Osteoblast (primary cell): ENCODE results near the gene MSH5. TPM values are rescaled to one million over a fixed set of nuclear protein-coding genes. Genes with fewer than 3 reads are reported as not detected.

Source experiments
- DNase-seq: peaks from one replicate; pipeline ENCODE4 v3.0.0; 2011; ENCODE audit warnings: low spot score, mixed read lengths; ENCODE audit not compliant: insufficient read length; ENCODE audit errors: missing footprints
- H2AFZ ChIP-seq: 2 replicates; pipeline ENCODE4 v1.6.0; 2011; ENCODE audit warnings: mild to moderate bottlenecking, low read length
- H3K27ac ChIP-seq: 2 replicates; pipeline ENCODE4 v1.5.1; 2011; ENCODE audit warnings: mild to moderate bottlenecking, low read depth, low read length, moderate library complexity
- H3K27me3 ChIP-seq: 2 replicates; pipeline ENCODE4 v1.6.0; 2012; ENCODE audit warnings: mild to moderate bottlenecking, control low read depth, inconsistent platforms, low read length, moderate library complexity; ENCODE audit not compliant: insufficient read depth
- H3K36me3 ChIP-seq: 2 replicates; pipeline ENCODE4 v1.5.1; 2011; ENCODE audit warnings: mild to moderate bottlenecking, low read length, control low read depth, moderate library complexity; ENCODE audit not compliant: insufficient read depth
- H3K4me1 ChIP-seq: 2 replicates; pipeline ENCODE4 v1.5.1; 2011; ENCODE audit warnings: mild to moderate bottlenecking, low read length, control low read depth, moderate library complexity; ENCODE audit not compliant: insufficient read depth
- H3K4me2 ChIP-seq: 2 replicates; pipeline ENCODE4 v1.6.0; 2011; ENCODE audit warnings: mild to moderate bottlenecking, low read length; ENCODE audit not compliant: insufficient read depth
- H3K4me3 ChIP-seq: fragments of 200-600 bp; sonication (generic); 3 replicates; pipeline ENCODE4 v1.5.1; 2012; ENCODE audit warnings: mild to moderate bottlenecking, low read length, inconsistent platforms; ENCODE audit not compliant: insufficient read depth
- H3K79me2 ChIP-seq: 2 replicates; pipeline ENCODE4 v1.6.0; 2012; ENCODE audit warnings: mild to moderate bottlenecking, low read length, control low read depth, inconsistent platforms; ENCODE audit not compliant: insufficient read depth
- H3K9me3 ChIP-seq: 2 replicates; pipeline ENCODE4 v1.5.1; 2011; ENCODE audit warnings: low read depth, low read length, control low read depth
- H4K20me1 ChIP-seq: 2 replicates; pipeline ENCODE4 v1.6.0; 2012; ENCODE audit warnings: mild to moderate bottlenecking, low read length, control low read depth; ENCODE audit not compliant: insufficient read depth
- total RNA-seq: library from RNA; depleted of rRNA; stranded (reverse); fragments of >200 nt; gene quantifications from 2 replicates; pipeline ENCODE4 v1.2.3, GENCODE V29; 2012
- TF ChIP-seq, protein P1 (sequence below): IDR thresholded peaks from 2 replicates; pipeline ENCODE4 v1.5.1; 2011; ENCODE audit warnings: mild to moderate bottlenecking, low read depth, low read length, moderate library complexity; ENCODE audit errors: extremely low read depth

The MSH5 gene
- total RNA-seq, 1 donor = 13.0 TPM

GRCh38 chr6:31771992-31772358 is 32.2 kb downstream of the MSH5 start:
- Histone ChIP-seq H3K4me2 (no peak overlapping the region), H3K27me3 (no peaks in the 10 kb centered on the region), H3K4me3 (no peak overlapping the region), H3K27ac (no peak overlapping the region), H3K36me3 (no peaks in the 10 kb centered on the region), H3K79me2 (no peaks in the 10 kb centered on the region), H3K4me1 (peaks cover 4% of the 10 kb centered on the region), H2AFZ (no peak overlapping the region), H4K20me1 (no peaks in the 10 kb centered on the region), H3K9me3 (no peaks in the 10 kb centered on the region)
- TF ChIP-seq, protein P1, sequence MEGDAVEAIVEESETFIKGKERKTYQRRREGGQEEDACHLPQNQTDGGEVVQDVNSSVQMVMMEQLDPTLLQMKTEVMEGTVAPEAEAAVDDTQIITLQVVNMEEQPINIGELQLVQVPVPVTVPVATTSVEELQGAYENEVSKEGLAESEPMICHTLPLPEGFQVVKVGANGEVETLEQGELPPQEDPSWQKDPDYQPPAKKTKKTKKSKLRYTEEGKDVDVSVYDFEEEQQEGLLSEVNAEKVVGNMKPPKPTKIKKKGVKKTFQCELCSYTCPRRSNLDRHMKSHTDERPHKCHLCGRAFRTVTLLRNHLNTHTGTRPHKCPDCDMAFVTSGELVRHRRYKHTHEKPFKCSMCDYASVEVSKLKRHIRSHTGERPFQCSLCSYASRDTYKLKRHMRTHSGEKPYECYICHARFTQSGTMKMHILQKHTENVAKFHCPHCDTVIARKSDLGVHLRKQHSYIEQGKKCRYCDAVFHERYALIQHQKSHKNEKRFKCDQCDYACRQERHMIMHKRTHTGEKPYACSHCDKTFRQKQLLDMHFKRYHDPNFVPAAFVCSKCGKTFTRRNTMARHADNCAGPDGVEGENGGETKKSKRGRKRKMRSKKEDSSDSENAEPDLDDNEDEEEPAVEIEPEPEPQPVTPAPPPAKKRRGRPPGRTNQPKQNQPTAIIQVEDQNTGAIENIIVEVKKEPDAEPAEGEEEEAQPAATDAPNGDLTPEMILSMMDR = no peak
- peak; percentile 65 for DNase-seq

GRCh38 chr6:31775184-31775583 is 35.4 kb downstream of the MSH5 start:
- Histone ChIP-seq H2AFZ (no peak overlapping the region), H3K36me3 (peaks cover 14% of the 10 kb centered on the region), H3K27ac (no peak overlapping the region), H3K27me3 (no peaks in the 10 kb centered on the region), H3K79me2 (no peaks in the 10 kb centered on the region), H3K4me3 (no peak overlapping the region), H3K4me2 (no peak overlapping the region), H4K20me1 (no peaks in the 10 kb centered on the region), H3K9me3 (no peaks in the 10 kb centered on the region), H3K4me1 (peaks cover 12% of the 10 kb centered on the region)
- TF ChIP-seq, protein P1 = no peak
- DNase-seq = peak; percentile 74

GRCh38 chr6:31775633-31776484 is 36.1 kb downstream of the MSH5 start:
- peak; percentile 64 for DNase-seq
- H3K4me2 ChIP-seq = no peak overlapping the region
- no peaks in the 10 kb centered on the region for H4K20me1 ChIP-seq
- H3K4me3 ChIP-seq = no peak overlapping the region
- no peaks in the 10 kb centered on the region for H3K79me2 ChIP-seq
- no peaks in the 10 kb centered on the region for H3K27me3 ChIP-seq
- H3K36me3 ChIP-seq = peaks cover 17% of the 10 kb centered on the region
- H3K27ac ChIP-seq = no peak overlapping the region
- peaks cover 12% of the 10 kb centered on the region for H3K4me1 ChIP-seq
- H3K9me3 ChIP-seq = no peaks in the 10 kb centered on the region
- H2AFZ ChIP-seq = no peak overlapping the region
- TF ChIP-seq, protein P1 = no peak

GRCh38 chr6:31776485-31776988 is 36.7 kb downstream of the MSH5 start:
- Histone ChIP-seq H3K4me1 (peaks cover 12% of the 10 kb centered on the region), H3K27me3 (no peaks in the 10 kb centered on the region), H2AFZ (no peak overlapping the region), H3K4me3 (peak overlapping the region; percentile 54), H3K9me3 (no peaks in the 10 kb centered on the region), H3K79me2 (no peaks in the 10 kb centered on the region), H3K27ac (no peak overlapping the region), H3K36me3 (peaks cover 23% of the 10 kb centered on the region), H3K4me2 (peak overlapping the region; percentile 66), H4K20me1 (no peaks in the 10 kb centered on the region)
- peak; percentile 65 for DNase-seq
- TF ChIP-seq, protein P1 = no peak
